ENCODE data around the gene GABRD.

- no peak for TF ChIP-seq YY1 (IDR thresholded peaks at IDR 0.05; ENCODE audit: insufficient read depth, insufficient read length)
- no peak for TF ChIP-seq ZNF274 (IDR thresholded peaks at IDR 0.05; ENCODE audit: low read depth, low read length)
Measured at GRCh38 chr1:1981142-1981500, 38.0 kb upstream of the GABRD start.

All from NT2/D1 (cell line).